GM19438 (cell line): ENCODE results near the gene SLC4A1.

ENCODE experiments used
- ATAC-seq: cut with Tn5 transposase; IDR thresholded peaks from one replicate; pipeline ENCODE4 v1.9.1; 2021; ENCODE audit warnings: low read depth; ENCODE audit not compliant: unreplicated experiment

SLC4A1 gene

DNA sequence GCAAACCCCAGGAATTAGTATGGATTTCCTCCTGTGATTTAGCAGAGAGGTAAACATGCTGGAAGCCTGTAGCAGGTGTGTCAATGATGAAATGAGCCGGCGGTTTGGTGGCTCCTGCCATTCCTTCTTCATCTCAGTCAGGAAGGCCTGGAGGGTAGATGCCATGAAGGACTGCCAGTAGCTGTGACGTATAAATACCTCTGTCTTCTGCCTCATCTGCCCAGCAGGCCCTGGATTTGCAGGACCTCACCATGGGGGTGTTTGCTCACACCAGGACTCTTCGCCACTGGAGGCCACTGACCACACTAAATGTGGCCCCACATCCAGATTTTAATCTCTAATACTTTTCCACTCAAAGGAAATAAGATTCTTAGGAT is 16.1 kb upstream of the SLC4A1 start:
- ATAC-seq = no peak

DNA sequence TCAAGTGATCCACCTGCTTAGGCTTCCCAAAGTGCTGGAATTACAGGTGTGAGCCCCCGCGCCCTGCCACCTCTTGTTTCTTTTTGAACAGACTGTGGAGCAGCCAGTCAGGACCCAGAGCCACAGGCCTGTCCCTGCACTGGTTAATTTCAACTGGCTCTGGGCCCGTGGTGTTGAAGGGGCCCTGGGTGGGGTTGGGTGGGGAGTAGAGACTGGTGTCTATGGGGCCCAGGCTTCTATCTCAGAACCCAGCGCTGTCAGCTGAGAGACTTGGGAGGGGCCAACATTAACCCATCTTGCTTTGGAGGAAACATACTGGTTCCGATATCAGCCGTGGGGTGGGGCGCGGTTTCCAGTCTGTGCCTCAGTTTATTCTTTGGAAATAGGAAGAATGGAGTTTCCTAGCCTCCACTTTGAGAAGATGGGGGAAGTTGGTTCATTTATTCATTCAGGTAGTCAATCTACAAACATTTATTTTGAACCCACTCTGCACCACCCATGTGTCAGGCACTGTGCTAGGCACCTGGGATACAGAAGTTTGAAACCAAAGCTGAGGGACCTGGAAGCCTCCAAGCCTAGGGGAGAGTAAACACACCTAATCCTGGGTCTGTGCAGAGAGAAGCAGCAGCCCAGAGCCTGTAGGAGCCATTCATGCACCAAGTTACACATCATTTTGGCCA is 15.5 kb upstream of the SLC4A1 start:
- no peak for ATAC-seq

DNA sequence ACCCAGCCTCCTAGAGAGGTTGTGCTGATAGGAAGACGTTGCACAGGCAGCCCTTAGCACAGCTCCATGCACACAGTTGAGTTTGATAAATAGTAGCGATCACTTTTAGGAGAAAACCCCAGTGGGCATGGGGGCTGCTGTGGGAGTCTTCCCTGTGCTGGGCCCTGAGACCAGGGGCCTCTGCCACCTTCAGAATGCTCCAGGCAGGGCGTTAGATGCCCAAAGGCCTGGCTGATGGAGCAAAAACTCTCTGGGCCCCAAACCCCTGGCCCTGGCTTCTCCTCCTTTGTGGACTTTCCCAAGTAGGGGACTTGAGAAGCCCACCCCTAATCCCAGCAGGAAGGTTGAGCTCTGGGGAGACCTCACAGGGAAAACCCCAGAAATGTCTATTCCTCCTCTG is 14.3 kb upstream of the SLC4A1 start:
- ATAC-seq = no peak

DNA sequence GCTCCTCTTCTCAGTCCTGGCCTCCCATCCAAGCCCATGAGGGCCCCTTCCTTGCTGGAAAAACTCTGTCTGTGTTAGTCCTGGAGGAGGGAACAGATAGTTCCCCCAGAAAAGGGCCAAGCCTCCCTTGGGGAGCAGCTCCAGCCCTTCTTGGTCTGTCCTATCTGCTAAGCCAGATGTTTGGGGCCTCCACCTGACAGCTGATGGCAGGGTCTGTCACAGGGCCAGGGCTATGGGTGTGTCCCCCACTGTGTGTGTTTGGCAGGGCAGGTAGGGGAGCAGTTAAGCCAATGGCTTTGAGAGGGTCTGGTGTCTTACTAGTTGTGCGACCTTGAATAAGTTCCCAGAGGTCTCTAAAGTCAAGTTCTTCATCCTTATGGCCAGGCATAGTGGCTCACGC is 13.6 kb upstream of the SLC4A1 start:
- no peak for ATAC-seq

DNA sequence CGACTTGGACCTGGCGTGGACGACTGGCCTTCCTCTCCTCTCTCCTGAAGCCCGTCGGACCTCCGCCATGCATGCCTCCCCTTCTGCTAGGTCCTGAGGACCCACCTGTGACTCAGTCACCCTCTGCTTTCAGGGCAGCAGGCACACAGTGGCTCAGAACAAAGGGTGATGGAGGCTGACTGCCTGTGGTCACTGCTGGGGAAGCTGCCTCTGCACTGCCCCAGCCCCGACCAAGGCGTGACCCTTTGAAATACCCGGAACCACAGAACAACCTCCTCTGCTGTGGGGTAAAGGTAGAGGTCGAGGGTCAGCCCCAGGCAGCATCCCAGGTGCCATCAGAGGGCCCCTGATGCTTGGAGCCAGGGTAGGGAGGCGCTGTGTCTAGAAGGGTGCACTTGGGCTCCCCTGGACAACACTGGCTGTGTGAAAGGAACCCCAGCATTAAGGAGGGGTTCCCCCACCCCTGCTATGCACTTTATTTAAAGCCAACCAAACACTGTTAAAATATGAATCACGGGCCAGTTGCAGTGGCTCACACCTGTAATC is 12.5 kb upstream of the SLC4A1 start:
- no peak for ATAC-seq

DNA sequence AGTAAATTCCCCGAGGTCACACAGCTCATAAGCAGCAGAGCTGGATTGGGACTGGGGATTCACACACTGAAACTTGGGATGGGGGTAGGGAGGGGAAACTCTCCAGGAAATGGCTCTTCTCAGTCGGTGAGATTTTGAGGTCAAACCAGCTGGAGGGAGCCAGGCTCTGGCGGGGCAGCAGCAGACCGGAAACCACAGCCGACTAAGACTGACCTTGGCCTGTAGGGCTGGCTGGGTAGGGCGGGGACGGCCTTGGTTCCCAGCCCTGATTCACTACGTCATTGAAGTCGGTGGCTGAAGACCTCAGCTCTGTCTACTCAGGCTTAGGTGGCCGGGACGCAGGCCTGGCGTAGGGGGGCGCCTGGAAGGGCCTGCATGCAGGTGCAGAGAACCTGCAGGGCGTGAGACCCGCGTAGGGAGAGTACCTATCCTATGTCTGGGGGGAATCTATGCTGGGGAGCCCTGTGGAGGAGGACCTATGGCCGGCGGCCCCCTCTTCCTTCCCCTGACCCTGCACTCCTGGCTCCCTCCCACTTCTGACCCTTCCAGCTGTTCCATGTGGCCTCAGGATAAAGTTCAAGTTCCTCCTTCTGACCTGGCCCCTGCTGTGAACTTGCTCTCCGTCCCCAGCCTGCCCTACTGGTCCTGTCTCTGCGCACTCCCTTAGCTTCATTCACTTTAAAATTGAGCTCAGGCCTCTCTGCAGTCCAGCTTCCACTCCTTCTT is 11.9 kb upstream of the SLC4A1 start:
- peak; percentile 89 for ATAC-seq

DNA sequence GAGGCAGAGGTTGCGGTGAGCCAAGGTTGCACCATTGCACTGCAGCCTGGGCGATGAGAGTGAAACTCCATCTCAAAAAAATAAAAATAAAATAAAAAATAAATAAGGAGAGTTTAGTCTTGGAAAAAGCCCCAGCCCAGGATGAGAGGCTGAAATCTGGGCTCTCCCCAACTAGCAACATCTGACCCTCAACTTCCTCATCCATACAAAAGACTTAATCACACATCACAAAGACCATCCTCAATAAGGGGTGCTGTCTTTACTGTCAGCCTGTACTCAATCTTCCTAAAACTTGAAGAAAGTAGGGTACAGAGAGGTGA is 11.4 kb upstream of the SLC4A1 start:
- no peak for ATAC-seq

DNA sequence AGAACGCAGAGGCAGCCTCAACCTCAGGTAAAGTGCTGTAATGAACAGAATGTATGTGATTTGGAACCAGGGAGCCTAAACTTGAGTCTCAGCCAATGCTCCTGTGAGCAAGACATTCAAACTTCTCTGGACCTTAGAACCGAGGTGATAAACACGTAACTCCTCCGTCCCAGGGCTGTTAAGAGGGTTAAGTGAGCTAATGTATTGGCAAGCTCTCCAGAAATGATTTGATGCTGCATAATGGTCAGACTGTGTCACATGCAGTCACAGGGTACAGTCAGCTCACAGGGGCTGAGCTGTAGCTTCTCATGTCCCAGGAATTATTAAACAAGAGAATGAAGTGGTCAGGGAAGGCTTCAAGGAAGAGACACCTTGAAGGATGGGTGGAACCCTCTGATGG is 10.0 kb upstream of the SLC4A1 start:
- no peak for ATAC-seq

DNA sequence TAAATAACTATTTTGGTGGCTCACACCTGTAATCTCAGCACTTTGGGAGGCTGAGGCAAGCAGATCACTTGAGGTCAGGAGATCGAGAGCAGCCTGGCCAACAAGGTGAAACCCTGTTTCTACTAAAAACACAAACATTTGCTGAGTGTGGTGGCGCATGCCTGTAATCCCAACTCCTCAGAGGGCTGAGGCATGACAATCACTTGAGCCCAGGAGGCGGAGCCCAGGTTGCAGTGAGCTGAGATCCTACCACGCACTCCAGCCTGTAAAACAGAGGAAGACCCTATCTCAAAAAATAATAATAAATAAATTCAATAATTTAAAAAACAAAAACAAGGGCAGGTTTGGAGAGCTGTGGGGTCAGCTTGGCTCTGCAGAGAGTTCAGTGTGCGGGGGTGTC is 5.7 kb upstream of the SLC4A1 start:
- no peak for ATAC-seq

DNA sequence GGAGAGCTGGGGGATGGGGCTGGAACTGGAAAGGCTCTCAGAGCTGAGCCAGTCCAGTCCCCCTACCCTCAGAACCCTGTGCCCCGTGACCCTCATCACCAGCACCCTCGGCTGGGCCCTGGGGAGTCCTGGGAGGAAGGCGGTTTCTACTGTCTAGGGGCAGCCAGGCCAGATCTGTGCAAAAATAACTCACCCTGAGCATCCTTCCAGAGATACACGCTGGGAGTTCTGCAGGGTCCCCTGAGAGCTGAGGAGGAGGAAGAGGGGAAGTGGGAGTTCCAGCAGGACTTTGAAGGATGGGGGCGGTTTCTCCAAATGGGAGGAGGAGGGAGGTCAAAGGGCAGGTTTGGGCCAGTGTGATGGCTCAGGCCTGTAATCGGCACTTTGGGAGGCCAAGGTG is 5.0 kb upstream of the SLC4A1 start:
- no peak for ATAC-seq

DNA sequence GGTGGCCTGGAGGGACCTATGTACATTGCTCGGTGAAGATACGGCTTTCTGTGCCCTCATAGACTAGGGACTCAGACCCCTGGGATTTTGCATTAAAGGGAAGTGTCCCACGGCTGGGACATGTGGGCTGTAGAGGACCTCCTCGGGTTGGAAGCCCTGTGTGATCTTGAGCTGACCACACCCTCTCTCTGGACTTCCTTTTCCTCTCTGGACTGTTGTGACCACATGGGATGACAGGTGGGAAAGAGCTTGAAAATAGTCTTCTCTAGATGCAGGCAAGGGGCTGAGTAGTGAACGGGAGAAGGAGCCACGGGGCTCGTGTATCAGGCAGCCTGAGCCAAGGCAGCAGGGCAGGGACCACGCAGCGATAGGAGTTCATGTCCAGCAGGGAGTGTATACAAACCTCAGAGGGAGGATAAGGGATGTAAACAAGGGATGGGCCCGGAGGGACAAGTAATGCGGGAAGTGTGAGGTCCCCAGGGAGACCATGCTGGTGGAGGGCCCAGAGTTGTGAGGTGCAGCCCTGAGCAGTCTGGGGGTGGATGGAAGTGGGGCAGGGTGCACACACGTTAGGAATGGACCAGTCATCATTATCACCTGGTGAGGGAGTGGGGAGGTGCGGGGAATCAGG is 4.5 kb upstream of the SLC4A1 start:
- ATAC-seq = no peak

DNA sequence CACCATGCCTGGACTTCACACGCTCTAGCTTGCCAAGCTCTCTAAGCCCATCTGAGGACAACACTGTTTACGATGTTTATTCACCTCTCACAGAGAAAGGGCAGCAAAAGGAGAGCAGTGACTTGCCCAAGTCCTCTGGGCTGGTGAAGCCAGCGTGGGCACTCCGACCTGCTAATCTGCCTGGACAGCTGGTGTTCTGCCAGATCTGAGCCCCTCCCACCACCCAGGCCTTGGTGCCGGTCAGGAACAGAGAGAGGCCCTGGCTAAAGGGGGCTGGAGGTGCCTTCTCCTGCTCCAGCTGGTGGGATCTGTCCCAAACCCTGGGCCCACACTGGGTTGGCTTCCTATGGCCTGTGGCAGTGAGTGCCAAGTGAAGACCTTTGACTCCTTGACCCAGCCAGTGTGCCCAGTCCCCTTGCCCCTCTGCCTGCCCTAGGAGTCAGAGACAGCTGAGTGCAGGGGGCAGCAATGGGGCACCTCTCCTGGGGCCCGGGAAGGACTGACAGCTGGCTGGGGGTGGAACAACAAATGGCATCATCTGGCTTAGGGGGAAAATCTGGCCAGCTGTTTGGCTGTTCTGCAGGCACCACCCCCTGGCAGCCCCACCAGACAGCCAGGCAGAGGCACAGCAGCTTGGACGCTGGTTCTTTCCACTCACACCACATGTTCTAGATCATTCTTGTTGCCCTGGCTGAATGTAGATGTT is 1.8 kb upstream of the SLC4A1 start:
- ATAC-seq = no peak

DNA sequence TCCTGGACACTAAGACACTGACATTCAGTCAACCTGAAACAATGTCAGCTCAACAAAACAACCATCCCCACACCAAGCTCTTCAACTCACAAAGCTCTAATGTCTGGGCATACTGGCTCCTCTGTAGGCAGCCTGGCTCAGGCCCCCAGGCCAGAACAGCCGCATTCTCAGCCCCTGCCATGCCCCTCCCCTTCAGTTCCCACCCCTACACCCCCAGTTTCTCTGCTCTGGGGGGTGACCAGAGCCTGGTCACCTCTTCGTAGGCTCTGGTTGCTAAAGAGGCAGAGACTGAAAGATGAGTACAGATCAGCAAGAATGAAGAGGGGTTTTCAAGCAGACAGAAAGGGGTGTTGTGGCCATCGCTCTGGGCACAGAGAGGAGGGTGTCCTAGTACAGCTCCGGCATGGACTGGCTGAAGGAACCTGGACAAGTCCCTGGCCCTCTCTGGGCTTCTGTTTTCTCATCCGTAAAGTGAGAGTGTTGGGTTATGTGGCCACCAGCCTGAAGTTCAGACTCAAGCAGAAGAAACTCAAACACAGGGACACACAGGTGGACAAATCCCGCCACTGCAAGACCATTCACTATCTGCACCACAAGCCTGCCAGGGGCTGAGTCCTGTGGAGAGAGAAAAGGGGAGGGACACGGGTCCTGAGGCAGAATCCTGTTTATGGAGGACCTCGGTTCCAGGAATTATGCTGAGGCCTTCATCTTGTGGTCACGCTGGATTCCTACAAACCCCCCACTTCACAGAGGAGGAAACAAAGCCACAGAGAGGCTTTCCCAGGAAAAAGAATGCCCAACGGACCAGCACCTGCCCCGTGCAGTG is 987 bp upstream of the SLC4A1 start:
- no peak for ATAC-seq

DNA sequence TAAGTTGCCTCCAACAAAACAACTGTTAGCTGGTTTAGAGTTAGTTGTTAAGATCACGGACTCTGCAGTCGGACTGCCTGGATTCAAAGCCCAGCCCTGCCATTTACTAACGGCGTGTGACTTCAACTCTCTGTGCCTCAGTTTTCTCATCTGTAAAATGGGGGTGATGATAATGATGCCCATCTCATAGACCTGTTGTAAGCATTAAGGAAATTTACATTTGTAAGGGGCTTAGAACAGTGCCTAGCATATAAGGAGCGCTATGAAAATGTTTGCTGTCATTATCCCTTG is 825 bp downstream of the SLC4A1 start:
- no peak for ATAC-seq

DNA sequence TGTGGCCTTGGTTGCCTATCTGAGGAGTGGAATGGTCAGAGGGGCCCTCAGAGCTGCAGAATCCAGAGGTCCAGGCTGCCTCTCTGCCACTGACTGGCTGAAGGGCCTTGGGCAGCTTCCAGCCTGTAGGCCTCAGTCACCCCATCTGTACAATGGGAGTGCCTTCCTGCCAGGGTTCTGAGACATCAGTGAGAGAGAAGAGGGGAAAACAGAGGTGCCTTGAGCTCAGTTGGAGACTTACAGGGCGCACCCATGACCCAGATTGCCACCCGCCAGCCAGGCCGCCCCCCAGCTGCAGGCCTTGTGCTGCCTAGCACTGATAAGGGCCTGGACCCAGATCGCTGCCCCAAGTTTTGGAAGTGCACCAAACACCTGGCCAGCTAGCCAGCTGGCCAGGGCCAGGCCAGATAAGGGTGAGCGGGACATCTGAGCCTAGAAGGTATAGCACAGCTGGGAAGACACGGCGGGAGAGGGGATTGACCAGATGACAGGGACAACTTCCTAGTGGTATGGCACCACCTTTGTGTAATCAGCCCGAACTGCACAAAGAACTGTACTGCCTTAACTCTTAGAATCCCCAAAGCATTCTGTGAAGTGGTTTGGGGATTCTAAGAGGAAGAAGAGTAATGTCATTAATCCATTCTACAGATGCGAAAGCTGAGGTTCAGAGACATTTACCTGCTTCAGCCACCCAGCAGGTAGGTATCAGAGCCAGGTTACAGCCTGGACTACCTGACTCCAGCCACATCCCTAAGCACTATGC is 1.4 kb downstream of the SLC4A1 start:
- ATAC-seq = no peak

DNA sequence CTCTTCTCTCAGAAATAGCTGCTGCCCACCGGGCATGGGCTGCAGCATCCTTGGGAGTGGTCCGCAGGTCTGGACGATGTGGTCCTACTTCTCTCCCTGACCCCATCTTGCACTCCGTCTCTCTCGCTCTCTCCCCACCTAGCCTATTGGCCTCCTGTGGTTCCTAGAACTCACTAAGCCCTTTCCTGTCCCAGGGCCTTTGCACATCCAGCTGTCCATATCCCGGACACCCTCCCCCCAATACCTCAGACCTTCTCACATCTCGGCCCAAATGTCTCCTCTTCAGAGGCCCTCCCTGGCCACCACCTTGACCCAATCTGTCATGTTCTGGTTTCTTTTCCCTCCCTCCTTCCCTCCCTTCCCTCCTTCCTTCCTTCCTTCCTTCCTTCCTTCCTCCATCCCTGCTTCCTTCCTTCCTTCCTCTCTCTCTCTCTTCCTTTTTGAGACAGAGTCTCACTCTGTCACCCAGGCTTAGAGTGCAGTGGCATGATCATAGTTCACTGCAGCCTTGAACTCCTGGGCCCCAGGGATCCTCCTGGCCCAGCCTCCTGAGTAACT is 4.5 kb downstream of the SLC4A1 start:
- ATAC-seq = no peak

DNA sequence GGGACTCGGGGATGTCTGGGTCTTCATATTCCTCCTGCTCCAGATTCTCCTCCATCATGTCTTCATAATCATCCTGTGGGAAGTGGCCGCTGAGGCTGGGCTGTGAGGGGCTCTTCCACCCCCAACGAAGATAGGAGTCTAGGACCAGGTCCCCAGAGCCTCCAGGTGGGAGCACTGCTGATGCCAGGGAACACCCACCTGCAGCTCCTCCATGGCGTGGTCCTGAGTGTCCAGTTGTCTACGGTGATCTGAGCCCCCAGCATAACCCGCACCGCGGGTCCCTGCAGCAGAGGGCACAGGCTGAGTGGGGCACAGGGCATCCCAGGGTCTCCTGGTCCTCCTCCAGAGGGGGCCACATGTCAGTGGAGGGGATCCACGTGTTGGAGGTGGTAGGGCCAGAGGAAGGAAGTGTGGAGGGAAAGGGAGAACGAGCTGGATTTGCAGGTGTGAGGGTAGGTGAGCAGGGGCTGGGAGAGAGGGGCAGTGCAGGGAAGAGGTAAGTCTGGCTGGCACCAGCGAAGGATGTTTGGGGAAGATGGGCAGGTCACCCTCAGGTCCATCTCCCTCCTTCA is 5.2 kb downstream of the SLC4A1 start:
- ATAC-seq = no peak

DNA sequence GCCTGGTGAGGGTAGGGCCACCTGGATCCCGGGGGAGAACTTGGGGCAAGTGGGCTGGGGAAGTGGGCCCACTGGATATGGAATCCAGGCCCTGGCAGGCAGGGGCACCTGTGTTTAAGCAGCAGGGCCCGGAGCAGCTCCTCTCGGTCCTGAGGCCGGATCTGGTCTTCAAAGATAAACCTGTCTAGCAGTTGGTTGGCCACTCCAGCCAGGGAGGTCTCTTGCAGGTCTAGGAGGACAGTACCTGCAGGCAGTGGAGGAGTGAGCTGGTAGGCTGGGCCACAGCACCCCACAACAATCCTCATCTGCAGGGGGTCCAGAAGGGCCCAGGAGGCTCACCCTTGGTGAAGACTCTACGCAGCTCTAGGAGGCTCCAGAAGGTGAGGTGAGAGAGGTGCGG is 7.6 kb downstream of the SLC4A1 start:
- ATAC-seq = no peak

DNA sequence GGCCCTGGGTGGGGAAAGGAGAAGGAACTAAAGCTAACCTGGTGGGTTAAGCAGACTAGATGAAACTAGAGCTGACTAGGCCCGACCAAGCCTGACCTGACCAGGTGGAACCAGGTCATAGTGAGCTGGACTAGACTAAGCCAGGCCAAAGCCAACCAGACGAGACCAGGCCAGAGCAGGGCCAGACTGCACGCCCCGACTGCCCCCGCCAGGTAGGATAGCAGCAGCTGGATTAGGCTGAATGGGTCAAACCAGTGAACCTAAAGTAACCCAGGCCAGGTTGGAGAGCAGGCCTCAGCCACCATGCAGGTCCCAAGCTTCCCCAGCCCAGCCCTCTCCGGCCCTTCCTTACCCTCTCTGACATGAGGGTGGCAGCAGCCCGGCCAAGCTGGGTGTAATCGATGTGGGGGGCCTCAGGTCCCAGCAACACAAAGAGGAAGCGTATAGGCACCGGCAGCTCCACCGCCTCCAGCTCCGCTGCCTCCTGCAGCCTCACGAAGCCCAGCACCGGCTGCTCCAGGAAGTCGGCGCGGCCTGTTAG is 9.1 kb downstream of the SLC4A1 start:
- no peak for ATAC-seq
